MG63 (cell line): ENCODE results near the gene SUN2. TPM values are rescaled to one million over a fixed set of nuclear protein-coding genes. Genes with fewer than 3 reads are reported as not detected.

Source experiments
- DNase-seq: peaks from one replicate; pipeline ENCODE4 v3.0.0-alpha.2; 2020
- H3K27me3 ChIP-seq: fragments of 250-450 bp; sonication (Bioruptor Pico); 2 replicates; pipeline ENCODE4 v1.5.1; 2020; ENCODE audit warnings: mild to moderate bottlenecking, moderate library complexity
- H3K36me3 ChIP-seq: fragments of 250-450 bp; sonication (Bioruptor Pico); 2 replicates; pipeline ENCODE4 v1.5.1; 2020; ENCODE audit warnings: mild to moderate bottlenecking, moderate library complexity
- H3K4me3 ChIP-seq: fragments of 250-450 bp; sonication (Bioruptor Pico); 2 replicates; pipeline ENCODE4 v1.5.1; 2020; ENCODE audit warnings: mild to moderate bottlenecking, moderate library complexity
- H3K9me3 ChIP-seq: fragments of 250-450 bp; sonication (Bioruptor Pico); 2 replicates; pipeline ENCODE4 v1.5.1; 2020; ENCODE audit warnings: mild to moderate bottlenecking, moderate library complexity
- total RNA-seq: library from RNA; depleted of rRNA; stranded (reverse); fragments of >200 nt; shearing (Covaris generic); gene quantifications from 2 replicates; pipeline ENCODE4 v1.2.3, GENCODE V29; 2014; ENCODE audit warnings: low replicate concordance

The SUN2 gene
- total RNA-seq, 1 experiment from 2014 or later: 182 TPM

DNA sequence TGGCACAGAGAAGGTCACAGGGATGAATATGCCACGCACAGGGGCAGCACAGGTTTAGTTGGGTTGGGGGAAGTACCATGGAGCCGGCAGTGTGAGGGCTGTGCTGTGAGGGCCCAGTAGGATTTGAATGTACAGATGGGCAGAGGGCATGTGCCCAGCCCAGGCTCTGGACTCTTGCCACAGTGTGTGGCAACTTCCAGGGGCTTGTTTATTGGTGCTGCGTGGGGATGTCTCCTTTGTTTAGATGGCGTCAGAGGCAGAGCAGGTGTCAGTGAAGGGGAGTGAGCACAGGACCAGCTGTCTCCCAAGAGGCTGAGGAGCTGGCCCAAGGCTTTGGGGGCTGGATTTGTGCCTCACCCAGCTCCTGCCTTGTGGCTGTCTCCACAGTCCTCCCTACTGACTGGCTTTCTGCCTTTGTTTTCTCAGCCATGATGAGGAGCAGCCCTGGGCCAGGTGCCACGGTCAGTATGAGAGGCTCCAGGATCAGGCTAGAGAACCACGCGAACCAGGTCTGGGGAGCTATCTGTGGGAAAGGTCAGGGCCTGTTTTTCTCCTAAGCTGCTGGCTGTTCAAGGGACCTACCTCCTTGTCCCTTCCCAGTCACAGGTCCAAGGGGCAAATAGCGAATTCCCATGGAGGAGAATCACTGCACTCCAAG, 21.9 kb downstream of the SUN2 start:
- no peak overlapping the region for H3K4me3 ChIP-seq
- H3K36me3 ChIP-seq: peaks cover 64% of the 10 kb centered on the region
- H3K9me3 ChIP-seq: no peaks in the 10 kb centered on the region
- DNase-seq: peak; percentile 59
- H3K27me3 ChIP-seq: no peaks in the 10 kb centered on the region

DNA sequence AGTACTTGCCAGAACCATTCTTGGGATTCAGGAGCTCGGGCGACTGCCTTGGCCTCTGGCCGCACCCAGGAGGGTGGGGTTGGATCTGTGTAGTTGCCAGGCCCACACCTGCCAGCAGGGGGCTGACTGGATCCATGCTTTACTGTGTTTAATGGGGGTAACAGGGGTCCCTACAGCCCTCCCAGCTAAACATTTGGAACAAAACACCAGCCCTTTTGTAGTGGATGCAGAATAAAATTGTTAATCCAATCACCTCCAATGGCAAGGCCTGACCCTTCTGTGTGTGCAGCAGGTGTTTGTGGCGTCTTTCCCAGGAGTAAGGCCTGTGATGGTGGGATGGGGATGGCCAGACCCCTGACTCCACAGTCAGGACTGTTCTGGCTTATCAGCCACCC, 22.5 kb downstream of the SUN2 start:
- H3K9me3 ChIP-seq: no peaks in the 10 kb centered on the region
- no peak overlapping the region for H3K4me3 ChIP-seq
- peaks cover 65% of the 10 kb centered on the region for H3K36me3 ChIP-seq
- no peaks in the 10 kb centered on the region for H3K27me3 ChIP-seq
- peak; percentile 32 for DNase-seq

DNA sequence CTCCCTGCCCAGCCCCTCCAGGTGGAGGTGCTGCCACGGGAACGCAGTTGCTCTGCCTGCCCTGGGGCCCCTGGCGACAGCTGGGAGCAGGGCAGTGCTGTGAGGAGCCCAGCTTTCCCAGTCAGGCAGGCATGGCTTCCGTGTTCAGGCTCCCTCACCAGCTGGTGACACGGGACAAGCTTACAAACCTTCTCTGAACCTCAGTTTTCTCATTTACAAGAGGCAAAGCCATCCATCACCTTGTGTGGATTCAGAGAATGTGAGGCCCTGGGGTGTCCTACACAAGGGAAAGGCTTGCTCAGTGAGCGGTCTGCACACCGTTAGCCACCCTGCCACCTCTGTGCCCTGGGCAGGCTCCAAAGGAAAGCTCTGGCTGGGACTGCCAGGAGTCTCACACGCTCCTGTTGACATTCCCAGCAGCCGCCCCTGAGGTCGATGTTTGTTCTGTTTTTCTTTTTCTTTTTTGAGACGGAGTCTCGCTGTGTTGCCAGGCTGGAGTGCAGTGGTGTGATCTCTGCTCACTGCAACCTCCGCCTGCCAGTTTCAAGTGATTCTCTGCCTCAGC, 23.5 kb downstream of the SUN2 start:
- H3K9me3 ChIP-seq: no peaks in the 10 kb centered on the region
- no peaks in the 10 kb centered on the region for H3K27me3 ChIP-seq
- no peak for DNase-seq
- peaks cover 59% of the 10 kb centered on the region for H3K36me3 ChIP-seq
- no peak overlapping the region for H3K4me3 ChIP-seq

DNA sequence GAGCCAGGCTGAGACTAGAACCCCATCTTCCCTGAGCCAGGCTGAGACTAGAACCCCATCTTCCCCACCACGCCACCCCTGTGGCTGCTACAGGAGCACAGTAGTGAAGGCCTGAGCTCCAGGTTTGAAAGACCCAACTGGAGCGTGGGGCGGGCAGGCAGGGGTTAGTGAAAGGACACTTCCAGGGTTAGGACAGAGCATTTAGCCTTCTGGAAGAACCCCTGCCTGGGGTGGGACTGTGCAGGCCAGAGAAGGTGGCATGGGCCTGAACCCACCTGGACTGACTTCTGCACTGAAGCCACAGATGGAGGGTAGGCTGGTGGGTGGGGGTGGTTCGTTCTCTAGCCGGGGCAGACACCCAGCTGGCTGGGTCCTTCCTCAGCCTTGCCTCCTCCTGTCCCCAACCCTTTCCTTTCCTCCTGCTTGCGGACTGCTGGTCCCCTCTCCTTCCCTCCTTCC, 24.1 kb downstream of the SUN2 start:
- H3K27me3 ChIP-seq: no peaks in the 10 kb centered on the region
- H3K36me3 ChIP-seq: peaks cover 58% of the 10 kb centered on the region
- H3K9me3 ChIP-seq: no peaks in the 10 kb centered on the region
- DNase-seq: no peak
- no peak overlapping the region for H3K4me3 ChIP-seq

DNA sequence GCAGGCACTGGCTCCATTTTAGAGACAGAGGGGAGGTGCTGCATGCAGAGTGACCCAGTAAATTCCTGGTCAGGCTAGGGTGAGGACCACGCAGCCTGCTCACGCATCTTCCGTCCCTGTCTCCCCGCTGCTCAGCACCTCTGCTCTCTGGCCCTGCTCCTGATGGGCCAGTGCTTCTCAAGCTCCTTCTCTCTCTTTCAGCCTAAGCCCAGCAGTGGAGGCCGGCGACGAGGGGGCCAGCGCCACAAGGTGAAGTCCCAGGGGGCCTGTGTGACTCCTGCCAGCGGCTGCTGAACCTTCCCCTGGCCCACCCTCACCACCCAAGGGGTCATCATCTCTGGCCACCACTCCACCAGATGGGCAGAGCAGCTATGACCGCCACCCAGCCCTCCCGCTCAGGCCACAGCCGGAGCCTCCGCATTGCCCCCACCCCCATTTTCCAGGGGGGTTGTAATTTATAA, 25.4 kb downstream of the SUN2 start:
- H3K9me3 ChIP-seq: no peaks in the 10 kb centered on the region
- DNase-seq: no peak
- no peaks in the 10 kb centered on the region for H3K27me3 ChIP-seq
- H3K36me3 ChIP-seq: peaks cover 60% of the 10 kb centered on the region
- H3K4me3 ChIP-seq: no peak overlapping the region

DNA sequence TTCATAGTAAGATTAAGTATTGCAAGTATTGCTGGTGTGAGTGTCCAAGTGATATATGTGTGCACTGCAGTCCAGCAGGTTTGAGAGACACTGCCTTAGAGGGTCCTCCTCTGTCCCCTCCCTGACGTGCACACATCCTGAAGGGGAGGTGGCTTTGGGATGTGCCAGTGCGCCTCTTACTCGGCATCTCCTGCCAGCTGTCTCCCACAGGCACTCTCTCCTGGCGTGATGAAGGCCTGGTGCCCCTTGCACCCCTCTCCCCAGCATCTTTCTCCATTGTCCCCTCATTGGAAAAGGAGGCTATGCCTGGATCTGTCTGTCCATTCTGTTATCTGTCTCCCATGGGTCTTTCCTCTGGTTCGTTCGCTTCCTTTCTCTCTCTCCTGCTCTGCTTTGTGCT, 25.9 kb downstream of the SUN2 start:
- H3K4me3 ChIP-seq: no peak overlapping the region
- peaks cover 61% of the 10 kb centered on the region for H3K36me3 ChIP-seq
- no peaks in the 10 kb centered on the region for H3K9me3 ChIP-seq
- DNase-seq: no peak
- H3K27me3 ChIP-seq: no peaks in the 10 kb centered on the region

DNA sequence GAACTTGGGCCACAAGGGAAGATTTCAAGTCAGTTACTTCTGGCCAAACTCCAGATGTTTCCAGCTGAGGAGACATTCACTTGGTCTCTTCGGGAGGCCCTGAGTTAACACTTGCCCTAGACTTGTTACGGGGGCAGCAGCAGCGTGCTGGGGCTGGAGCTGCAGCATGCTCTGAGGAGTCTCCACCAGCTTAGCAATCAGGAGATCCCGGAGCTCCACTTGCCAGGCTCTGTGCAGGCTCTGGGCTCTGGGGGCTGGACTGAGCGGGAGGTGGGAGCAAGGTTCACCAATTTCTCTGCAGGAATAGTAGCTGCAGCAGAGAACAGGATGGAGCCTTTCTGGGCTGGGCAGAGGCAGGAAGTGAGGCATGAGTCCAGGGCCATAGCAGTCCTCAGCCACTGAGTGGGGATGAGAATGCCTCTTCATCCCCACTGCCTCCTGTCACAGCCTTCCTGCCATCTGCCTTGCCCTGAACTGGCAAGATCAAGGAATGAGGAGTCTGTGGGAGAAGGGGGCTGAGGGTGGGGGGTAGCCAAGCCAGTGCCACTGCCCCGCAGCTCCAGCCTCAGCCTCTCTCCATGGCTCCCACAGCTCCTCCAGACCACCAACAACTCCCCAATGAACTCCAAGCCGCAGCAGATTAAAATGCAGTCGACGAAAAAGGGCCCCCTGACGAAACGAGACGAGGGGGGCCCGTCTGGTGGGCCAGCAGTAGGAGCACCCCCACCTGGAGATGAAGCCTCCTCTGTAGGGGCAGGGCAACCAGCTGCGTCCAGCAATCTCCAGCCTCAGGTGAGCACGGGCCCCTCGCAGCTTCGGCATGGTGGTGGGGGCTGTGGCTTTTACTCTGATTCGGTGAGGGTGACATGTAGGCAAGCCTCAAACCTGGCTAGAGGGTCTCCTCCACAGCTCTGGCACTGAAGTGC, 26.7 kb downstream of the SUN2 start:
- DNase-seq: no peak
- H3K9me3 ChIP-seq: no peaks in the 10 kb centered on the region
- H3K36me3 ChIP-seq: peaks cover 64% of the 10 kb centered on the region
- H3K27me3 ChIP-seq: no peaks in the 10 kb centered on the region
- H3K4me3 ChIP-seq: no peak overlapping the region

DNA sequence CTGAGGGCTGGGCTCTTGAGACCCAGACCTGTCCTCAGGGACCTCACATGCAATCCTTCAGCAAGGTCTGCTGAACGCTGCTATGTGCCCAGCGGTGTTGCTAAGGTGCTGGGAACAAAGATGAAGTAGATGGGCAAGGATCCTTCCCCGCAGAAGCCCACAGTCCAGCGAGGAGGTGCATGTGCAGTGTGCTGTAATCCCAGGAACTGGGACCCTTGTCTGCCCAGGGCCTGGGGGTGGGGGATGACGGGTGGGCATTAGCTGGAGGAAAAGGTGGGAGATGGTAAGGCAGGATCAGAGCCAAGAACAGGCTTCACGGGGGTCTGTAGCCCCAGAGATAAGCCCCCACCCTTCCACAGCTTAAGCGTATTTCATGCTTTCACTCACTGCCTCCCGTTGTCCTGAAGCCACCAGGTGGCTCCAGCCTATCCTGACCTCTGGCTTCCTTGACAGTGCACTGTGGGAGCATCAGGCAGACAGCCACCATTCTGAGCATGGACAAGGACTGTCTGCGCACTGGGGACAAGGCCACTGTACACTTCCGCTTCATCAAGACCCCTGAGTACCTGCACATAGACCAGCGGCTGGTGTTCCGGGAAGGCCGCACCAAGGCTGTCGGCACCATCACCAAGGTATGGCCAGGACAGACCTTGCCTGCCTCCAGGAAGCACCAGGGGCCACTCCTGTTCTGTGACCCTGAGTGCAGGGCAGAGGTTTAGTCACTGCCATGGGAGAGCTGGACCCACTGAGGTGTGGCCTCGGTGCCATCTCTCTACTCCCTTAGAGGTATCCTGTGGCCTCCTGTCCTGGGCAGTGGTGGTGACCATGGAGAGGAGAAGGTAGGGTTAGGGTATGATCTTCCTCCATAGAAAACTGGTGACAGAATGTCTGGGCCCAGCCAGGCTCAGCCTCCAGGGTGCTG, 28.0 kb downstream of the SUN2 start:
- Histone ChIP-seq H3K27me3 (no peaks in the 10 kb centered on the region), H3K36me3 (peaks cover 64% of the 10 kb centered on the region)

DNA sequence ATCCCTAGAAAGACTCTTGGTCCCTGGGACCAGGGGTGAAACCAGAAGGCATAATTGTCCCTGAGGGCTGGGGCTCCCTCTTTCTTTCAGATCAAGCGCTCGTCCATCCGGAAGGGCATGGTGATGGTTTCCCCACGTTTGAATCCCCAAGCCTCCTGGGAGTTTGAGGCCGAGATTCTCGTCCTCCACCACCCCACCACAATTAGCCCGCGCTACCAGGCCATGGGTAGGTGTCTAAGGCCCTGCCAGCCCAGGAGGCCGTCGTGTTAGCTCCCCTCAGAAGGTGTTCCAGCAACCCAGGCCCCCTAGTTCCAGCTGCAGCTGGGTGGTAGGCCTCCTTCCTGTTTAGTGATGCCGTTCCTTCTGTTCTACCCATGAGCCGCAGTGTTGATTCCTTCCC, 28.7 kb downstream of the SUN2 start:
- peaks cover 60% of the 10 kb centered on the region for H3K36me3 ChIP-seq
- DNase-seq: no peak
- H3K4me3 ChIP-seq: no peak overlapping the region
- no peaks in the 10 kb centered on the region for H3K9me3 ChIP-seq
- no peaks in the 10 kb centered on the region for H3K27me3 ChIP-seq

More for the DNA sequence above, 28.0 kb downstream of the SUN2 start:
- Histone ChIP-seq H3K9me3 (no peaks in the 10 kb centered on the region), H3K4me3 (no peak overlapping the region)
- DNase-seq: no peak

DNA sequence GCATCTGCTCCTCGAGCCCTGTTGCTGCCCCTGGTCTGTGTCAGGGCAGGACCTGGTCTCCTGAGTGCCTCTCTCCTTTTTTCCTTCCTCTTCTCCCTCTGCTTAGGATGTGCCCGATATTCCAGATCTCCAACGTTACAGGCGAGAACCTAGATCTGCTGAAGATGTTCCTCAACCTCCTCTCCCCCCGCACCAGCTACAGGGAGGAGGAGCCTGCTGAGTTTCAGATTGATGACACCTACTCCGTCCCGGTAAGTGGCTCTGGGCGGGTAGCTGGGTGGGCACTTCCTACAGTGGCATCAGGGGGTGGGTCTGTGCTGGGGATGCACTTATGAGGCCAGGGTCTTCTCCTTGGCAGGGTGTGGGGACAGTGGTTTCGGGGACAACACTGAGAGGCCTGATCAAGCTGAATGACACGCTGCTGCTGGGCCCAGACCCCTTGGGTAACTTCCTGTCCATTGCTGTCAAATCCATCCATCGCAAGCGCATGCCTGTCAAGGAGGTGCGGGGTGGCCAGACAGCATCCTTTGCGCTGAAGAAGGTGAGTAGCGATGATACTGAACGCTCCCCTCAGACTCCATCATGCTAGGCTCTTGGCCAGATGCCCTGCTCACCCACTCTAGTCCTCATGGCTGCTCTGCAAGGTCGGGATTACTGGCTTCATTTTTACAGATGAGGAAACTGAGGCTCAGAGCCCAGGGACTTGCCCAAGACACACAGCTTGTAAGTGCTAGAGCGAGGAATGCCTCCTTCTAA, 29.7 kb downstream of the SUN2 start:
- peaks cover 66% of the 10 kb centered on the region for H3K36me3 ChIP-seq
- DNase-seq: no peak
- no peaks in the 10 kb centered on the region for H3K9me3 ChIP-seq
- no peaks in the 10 kb centered on the region for H3K27me3 ChIP-seq
- H3K4me3 ChIP-seq: no peak overlapping the region

DNA sequence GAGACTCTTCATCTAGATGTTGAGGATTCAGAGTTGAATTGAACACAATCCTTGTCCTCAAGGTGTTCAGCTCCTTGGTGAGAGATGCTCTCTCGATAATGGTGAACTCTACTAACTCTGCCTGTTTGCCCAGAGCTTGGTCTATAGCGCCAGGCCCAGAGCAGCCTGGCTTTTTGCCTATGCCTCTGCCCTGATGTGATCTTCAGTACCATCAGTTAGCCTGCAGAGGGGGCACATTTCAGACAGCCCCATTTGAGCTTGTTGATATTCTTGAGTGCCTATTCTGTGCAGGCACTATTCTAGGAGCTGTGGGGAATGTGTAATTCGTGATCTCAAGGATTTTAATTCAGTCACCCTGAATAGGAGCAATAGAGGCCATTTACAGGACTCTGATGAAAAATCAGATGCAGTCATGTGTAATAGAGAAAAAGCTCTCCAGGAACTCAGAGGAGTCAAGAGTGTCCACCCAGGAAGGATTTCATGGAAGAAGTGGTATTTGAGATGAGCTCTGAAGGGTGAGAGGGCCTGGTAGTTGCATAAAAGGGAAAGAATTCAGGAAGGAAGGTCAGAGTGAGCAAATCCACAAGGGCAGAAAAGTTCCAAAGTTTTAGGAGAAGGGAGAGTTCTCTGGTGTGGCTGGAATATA, 30.7 kb downstream of the SUN2 start:
- Histone ChIP-seq H3K4me3 (no peak overlapping the region), H3K9me3 (no peaks in the 10 kb centered on the region), H3K27me3 (no peaks in the 10 kb centered on the region), H3K36me3 (peaks cover 70% of the 10 kb centered on the region)
- DNase-seq: peak; percentile 33

DNA sequence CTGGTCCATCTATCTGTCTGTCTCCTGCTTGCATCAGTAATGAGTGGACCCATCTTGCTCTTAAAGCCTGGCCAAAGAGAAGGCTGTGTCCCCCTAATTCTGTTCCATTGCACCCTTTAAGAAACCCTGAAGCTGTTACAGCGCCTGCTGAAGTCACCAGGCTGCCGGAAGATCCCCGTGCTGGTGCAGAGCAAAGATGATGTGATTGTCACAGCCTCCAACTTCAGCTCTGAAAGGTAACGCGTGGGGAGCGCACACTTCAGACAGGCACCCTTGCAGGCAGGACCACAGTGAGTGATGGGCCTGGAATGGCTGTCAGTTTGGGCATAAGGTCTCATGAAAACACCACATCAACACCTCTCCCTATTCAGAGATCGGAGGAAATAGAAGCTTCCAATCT, 31.6 kb downstream of the SUN2 start:
- no peak for DNase-seq
- H3K36me3 ChIP-seq: peaks cover 65% of the 10 kb centered on the region
- H3K4me3 ChIP-seq: no peak overlapping the region
- no peaks in the 10 kb centered on the region for H3K27me3 ChIP-seq
- H3K9me3 ChIP-seq: no peaks in the 10 kb centered on the region

DNA sequence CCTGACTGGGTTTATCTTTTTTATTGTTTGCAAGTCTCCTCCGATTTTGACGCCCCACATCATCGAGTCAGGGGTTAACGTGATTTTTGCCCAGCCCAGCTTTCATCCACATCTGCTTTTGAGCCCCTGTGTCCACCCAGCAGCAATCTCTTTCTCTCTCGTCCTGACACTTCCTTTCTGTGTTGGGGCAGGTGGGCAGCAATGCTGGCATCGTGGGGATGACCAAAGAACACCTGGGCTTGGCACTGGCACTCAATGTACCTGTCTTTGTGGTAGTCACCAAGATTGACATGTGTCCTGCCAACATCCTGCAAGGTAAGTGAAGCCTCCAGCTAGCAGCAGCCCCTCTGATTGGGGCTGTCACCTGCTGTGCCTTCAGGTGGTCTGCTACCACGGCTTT, 34.2 kb downstream of the SUN2 start:
- Histone ChIP-seq H3K36me3 (peaks cover 55% of the 10 kb centered on the region), H3K27me3 (no peaks in the 10 kb centered on the region), H3K4me3 (no peak overlapping the region), H3K9me3 (no peaks in the 10 kb centered on the region)
- no peak for DNase-seq

DNA sequence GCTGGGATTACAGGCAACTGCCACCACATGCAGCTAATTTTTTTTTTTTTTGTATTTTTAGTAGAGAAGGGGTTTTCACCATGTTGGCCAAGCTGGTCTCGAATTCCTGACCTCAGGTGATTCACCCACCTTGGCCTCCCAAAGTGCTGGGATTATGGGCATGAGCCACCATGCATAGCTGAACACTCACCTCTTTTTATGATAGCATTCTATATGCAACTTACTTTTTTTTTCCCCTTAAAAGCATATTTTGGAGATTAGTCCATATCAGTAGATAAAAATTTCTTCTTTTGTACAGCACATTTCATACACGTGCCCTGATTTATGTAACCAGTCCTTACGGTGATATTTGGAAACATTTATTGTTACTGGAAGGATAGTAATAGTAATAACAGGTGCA, 35.4 kb downstream of the SUN2 start:
- DNase-seq: no peak

DNA sequence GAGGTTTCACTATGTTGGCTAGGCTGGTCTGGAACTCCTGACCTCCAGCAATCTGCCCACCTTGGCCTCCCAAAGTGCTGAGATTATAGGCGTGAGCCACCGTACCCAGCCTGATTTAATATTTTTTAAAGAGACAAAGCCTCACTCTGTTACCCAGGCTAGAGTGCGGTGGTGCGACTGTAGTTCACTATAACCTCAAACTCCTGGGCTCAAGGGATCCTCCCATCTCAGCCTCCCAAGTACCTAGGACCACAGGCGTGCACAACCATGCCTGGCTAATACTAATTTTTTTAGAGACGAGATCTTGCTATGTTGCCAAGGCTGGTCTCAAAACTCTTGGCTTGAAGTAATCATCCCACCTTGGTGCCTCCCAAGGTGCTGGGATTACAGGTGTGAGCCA, 36.6 kb downstream of the SUN2 start:
- Histone ChIP-seq H3K27me3 (no peaks in the 10 kb centered on the region), H3K4me3 (no peak overlapping the region), H3K36me3 (peaks cover 35% of the 10 kb centered on the region), H3K9me3 (no peaks in the 10 kb centered on the region)
- DNase-seq: no peak

More for the DNA sequence above, 35.4 kb downstream of the SUN2 start:
- Histone ChIP-seq H3K36me3 (peaks cover 47% of the 10 kb centered on the region), H3K27me3 (no peaks in the 10 kb centered on the region), H3K4me3 (no peak overlapping the region), H3K9me3 (no peaks in the 10 kb centered on the region)
